Left ventricle myocardium inferior (tissue), 1 donor: ENCODE measurements around the gene WDR41. TPM values are rescaled to one million over a fixed set of nuclear protein-coding genes. Genes with fewer than 3 reads are reported as not detected.
"Not testable (repeated sequence)": the region's sequence is repeated elsewhere in the genome, so short reads cannot be mapped to it uniquely, and the experiment has no call there.

Experiments used
- DNase-seq: peaks from one replicate; pipeline ENCODE4 v3.0.0-alpha.2; 2020
- H3K27ac ChIP-seq: fragments of 200-600 bp; replicated peaks from 2 replicates; pipeline ENCODE4 v1.8.0; 2021
- H3K27me3 ChIP-seq: fragments of 200-600 bp; 2 replicates; pipeline ENCODE4 v1.8.0; 2021; ENCODE audit warnings: low read depth
- H3K36me3 ChIP-seq: fragments of 200-600 bp; 2 replicates; pipeline ENCODE4 v1.8.0; 2021
- H3K4me1 ChIP-seq: fragments of 200-600 bp; 2 replicates; pipeline ENCODE4 v1.8.0; 2021
- H3K4me3 ChIP-seq: fragments of 200-600 bp; 2 replicates; pipeline ENCODE4 v1.8.0; 2021; ENCODE audit warnings: mild to moderate bottlenecking, moderate library complexity
- H3K9me3 ChIP-seq: fragments of 200-600 bp; replicated peaks from 2 replicates; pipeline ENCODE4 v1.8.0; 2021
- CTCF ChIP-seq: fragments of 200-600 bp; IDR thresholded peaks from 2 replicates; pipeline ENCODE4 v1.8.0; 2021; ENCODE audit warnings: antibody characterized with exemption, mild to moderate bottlenecking, borderline replicate concordance
- intact Hi-C: fragments of 100-400 bp; cut with micrococcal nuclease; formaldehyde crosslinking; loops from one replicate; pipeline ENCODE4 v1.11.0; 2022
- long read RNA-seq: library from polyadenylated mRNA; unstranded; transcript quantifications from one replicate; pipeline ENCODE4 v2.0.0, GENCODE V29; 2021
- total RNA-seq: library from RNA; stranded (reverse); fragmentation: NEBNext Ultra II Directional; extraction: Animal tissue kit (Norgen Biotek cat#: 25700); gene quantifications from one replicate; pipeline ENCODE4 v1.2.1, GENCODE V29; 2021
- donor health status: DM: no; HTN: yes; CAD: no; lungs with severe emphysema.

WDR41 gene
- total RNA-seq: 28.5 TPM
- long read RNA-seq, transcript WDR41-201 (13 exons, 3,958 nt): major isoform, 33 of 45 reads
- long read RNA-seq, partial matches to known transcripts: 1 of 45 reads
- long read RNA-seq, other reads (novel, unspliced or antisense): 10 of 45 reads

- Histone ChIP-seq H3K4me3 (peak within 1 kb of the TSS; percentile 82), H3K36me3 (peaks cover 6% of the 10 kb centered on the region), H3K4me1 (peaks cover 20% of the 10 kb centered on the region), H3K27me3 (no peaks in the 10 kb centered on the region), H3K27ac (peak within 1 kb of the TSS; percentile 94), H3K9me3 (no peaks in the 10 kb centered on the region)
- TF ChIP-seq CTCF: peak; percentile 97
- peak; percentile 92 for DNase-seq
- intact Hi-C loops: no loop called here
Measured at GRCh38 chr5:77491783-77492652, at the start of gene WDR41. TSS of gene WDR41 (minus strand) at chr5:77492316. CDS start at chr5:77492220, 96 bp downstream.

GRCh38 chr5:77531297-77531696 lies 39.2 kb upstream of the WDR41 start:
- Histone ChIP-seq H3K4me3 (no peak overlapping the region), H3K27me3 (peaks cover 22% of the 10 kb centered on the region), H3K4me1 (no peaks in the 10 kb centered on the region), H3K27ac (no peak overlapping the region), H3K9me3 (peaks cover 7% of the 10 kb centered on the region), H3K36me3 (no peaks in the 10 kb centered on the region)
- intact Hi-C loops: no loop called here
- DNase-seq: no peak
- TF ChIP-seq CTCF: no peak

- DNase-seq: no peak
- Histone ChIP-seq H3K9me3 (no peaks in the 10 kb centered on the region), H3K27me3 (peaks cover 33% of the 10 kb centered on the region), H3K4me3 (no peak overlapping the region), H3K27ac (no peak overlapping the region), H3K4me1 (no peaks in the 10 kb centered on the region), H3K36me3 (no peaks in the 10 kb centered on the region)
- TF ChIP-seq CTCF: peak; percentile 25
- intact Hi-C loops: no loop called here
Measured at GRCh38 chr5:77518304-77518703, 26.2 kb upstream of the WDR41 start.

- no peak for TF ChIP-seq CTCF
- H3K4me3 ChIP-seq: no peak overlapping the region
- no peak for DNase-seq
- H3K9me3 ChIP-seq: no peaks in the 10 kb centered on the region
- H3K27ac ChIP-seq: no peak overlapping the region
- intact Hi-C loops: no loop called here
- H3K27me3 ChIP-seq: peaks cover 18% of the 10 kb centered on the region
- no peaks in the 10 kb centered on the region for H3K4me1 ChIP-seq
- H3K36me3 ChIP-seq: no peaks in the 10 kb centered on the region
Measured at GRCh38 chr5:77514457-77514856, 22.3 kb upstream of the WDR41 start.

GRCh38 chr5:77513321-77513720 lies 21.2 kb upstream of the WDR41 start:
- DNase-seq: no peak
- Histone ChIP-seq H3K27me3 (peaks cover 25% of the 10 kb centered on the region), H3K9me3 (no peaks in the 10 kb centered on the region), H3K4me1 (no peaks in the 10 kb centered on the region), H3K27ac (no peak overlapping the region), H3K36me3 (no peaks in the 10 kb centered on the region), H3K4me3 (no peak overlapping the region)
- TF ChIP-seq CTCF: no peak
- intact Hi-C loops: no loop called here

- peaks cover 15% of the 10 kb centered on the region for H3K9me3 ChIP-seq
- H3K4me3 ChIP-seq, H3K36me3 ChIP-seq, DNase-seq, intact Hi-C loops, H3K4me1 ChIP-seq, H3K27ac ChIP-seq, H3K27me3 ChIP-seq: not testable (repeated sequence)
Measured at GRCh38 chr5:77501132-77501531, 9.0 kb upstream of the WDR41 start.
